HG03196 (cell line): ENCODE results near the gene AMPD3.

Experiments used
- ATAC-seq: cut with Tn5 transposase; IDR thresholded peaks from one replicate; pipeline ENCODE4 v1.9.1; 2021; ENCODE audit not compliant: unreplicated experiment

AMPD3 gene

DNA sequence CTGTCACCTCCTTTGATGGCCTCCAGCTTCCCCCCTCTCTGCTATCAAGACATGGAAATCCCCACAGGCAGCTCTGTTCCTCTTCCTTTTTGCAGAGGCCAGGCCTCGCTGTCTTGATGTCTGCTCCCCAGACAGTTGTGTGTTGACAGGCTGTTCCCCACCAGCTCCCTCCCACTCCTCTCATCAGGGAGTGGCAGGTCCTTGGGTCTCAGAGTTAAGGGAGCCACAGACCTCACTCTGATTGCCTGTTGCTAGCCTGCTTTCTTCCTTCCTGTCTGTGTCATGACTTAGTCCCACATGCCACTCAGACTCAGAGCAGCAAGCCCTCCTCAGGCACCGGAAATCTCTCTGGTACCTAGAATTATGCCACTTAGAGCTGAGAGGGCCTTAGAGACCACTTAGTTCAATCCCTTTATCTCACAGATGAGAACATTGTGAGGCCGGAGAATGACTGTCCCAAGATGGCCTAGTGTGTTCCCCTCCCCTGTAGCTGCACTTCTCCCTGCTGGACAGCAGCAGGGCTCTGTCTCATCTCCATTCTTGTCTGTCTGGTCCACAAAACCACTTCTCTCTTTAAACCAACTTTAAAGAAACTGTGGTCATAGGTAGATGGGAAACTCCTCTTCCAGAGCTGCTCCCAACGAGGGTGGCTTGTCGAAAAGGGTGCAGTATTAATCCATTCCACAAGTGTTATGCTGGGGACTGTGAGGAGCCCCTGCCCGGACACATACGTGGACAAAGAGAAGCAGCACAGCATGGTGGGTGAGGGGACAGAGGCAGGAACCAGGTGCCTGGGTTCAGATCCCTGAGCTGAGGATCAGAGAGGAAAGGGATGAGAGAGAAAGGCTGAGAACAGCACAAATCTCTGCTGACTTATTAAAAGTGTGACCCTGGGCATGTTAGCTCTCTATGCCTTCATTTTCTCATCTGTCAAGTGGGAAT is 4.2 kb downstream of the AMPD3 start:
- peak; percentile 47 for ATAC-seq

GRCh38 chr11:10460611-10461275 is 5.7 kb downstream of the AMPD3 start:
- no peak for ATAC-seq

DNA sequence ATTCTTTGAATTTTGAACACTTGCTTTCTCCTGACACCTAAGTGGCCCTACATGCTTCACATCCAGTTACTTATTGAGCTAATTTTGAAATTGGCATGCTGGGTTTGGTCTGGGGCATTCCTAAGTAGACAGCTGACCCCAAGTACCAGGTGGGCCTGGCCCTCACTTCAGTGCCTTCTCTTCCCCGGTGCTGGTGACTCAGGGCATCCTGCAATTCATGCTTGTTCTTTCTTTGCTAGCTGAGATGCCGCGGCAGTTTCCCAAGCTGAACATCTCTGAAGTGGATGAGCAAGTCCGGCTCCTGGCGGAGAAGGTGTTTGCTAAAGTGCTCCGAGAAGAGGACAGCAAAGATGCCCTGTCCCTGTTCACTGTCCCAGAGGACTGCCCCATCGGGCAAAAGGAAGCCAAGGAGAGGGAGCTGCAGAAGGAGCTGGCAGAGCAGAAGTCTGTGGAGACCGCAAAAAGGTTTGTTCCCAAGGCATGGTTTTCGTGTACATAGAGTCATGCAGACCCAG is 6.3 kb downstream of the AMPD3 start:
- ATAC-seq = no peak

DNA sequence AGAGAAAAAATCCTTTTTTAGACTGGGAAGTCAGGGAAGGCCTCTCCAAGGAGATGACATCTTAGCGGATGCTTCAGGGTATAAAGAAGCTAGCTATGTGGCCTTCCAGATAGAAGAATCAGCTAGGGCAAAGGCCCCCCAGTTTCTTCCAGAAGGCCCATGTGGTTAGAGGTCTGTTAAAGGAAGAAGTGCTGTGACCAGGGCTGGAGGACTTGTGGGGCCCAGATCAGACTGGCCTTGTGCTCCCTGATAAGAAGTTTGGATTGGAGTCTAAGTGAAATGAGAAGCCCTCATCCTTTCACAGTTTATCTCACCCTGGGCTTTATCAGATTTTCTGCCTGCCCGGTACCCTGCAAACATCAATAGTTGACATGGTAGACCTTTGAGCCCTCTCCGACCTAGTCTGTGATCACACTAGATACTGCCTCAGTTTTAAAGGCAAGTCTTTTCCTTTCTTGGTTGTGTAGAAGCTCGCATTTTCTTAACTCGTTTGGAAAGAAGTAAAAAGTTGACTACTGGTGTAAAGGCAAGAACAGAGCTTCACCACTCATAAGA is 7.8 kb downstream of the AMPD3 start:
- ATAC-seq = no peak

- ATAC-seq = no peak
Measured at GRCh38 chr11:10473371-10473770, 18.3 kb downstream of the AMPD3 start.

- no peak for ATAC-seq
Measured at GRCh38 chr11:10474551-10474950, 19.5 kb downstream of the AMPD3 start.

DNA sequence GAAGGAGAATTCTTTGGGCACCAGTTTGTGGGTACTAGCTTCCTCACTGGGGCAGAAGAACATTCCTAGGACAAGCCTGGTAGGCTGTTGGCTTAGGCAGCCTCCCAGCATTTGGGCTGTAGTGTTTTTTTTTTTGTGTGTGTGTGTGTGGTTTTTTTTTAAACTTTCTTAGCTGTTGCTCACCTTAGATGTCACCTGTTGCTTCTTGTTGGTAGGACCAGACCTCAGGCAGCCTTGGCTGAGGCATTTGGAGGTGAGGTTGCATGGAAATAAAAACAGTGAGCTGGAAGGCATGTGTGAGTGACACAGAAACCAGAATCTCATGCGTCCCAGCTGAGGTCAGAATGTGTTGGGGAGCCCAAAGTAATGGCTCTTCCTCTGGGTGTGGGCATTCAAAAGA is 21.3 kb downstream of the AMPD3 start:
- no peak for ATAC-seq

DNA sequence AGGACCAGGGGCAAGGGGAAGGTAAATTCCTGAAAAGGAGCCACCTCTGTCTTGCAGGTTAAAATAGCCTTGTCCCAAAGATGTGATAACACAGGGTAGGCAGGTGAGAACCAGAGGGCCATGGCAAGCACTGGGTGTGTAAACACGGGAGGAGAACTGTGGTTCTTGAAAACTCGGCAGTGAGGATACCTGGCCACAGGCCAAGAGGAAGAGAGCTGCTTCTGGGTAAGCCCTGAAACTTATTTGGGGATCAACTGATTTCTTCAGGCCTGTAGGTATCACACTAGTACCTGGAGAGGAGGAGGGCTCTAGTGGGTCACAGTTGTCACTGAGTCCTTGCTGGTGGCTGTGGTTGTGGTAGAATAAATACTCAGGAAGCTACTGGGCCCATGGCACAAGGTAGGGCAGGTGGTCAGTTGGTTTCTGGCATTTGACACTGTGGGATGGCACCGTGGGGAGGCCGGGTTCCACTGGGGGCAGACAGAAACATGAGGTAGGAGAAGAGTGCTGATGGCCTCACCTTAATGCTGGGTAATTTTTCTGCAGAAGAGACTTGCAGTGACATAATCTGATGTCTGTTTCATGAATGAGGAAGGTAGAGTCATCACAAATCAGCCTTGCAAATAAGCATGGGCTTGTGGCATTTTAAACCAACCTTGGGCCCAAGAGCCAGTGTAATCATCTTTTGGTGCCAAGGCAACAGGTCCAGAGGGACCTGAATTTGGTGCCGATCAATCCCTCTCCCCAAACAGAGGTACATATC is 22.0 kb downstream of the AMPD3 start:
- ATAC-seq = no peak

- no peak for ATAC-seq
Measured at GRCh38 chr11:10477690-10478046, 22.6 kb downstream of the AMPD3 start.

DNA sequence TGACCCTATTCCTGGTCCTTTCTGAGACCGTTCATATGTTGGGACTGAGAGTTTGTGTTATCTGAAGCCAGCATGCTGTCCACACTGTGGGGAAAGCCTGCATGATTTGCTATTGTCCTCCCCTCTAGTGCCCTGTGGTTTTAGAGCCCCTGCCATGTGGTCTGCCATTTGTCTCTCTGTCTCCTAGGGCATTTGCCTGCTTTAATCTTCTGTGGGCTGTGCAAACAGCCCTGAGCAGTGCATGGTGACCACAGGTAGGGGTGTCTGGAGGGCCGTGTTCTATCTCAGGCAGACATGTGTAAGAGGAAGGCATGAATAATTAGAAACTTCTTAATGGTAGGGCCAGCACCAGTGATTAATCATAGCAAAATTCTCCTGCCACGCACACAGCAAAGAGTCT is 23.0 kb downstream of the AMPD3 start:
- ATAC-seq = no peak

DNA sequence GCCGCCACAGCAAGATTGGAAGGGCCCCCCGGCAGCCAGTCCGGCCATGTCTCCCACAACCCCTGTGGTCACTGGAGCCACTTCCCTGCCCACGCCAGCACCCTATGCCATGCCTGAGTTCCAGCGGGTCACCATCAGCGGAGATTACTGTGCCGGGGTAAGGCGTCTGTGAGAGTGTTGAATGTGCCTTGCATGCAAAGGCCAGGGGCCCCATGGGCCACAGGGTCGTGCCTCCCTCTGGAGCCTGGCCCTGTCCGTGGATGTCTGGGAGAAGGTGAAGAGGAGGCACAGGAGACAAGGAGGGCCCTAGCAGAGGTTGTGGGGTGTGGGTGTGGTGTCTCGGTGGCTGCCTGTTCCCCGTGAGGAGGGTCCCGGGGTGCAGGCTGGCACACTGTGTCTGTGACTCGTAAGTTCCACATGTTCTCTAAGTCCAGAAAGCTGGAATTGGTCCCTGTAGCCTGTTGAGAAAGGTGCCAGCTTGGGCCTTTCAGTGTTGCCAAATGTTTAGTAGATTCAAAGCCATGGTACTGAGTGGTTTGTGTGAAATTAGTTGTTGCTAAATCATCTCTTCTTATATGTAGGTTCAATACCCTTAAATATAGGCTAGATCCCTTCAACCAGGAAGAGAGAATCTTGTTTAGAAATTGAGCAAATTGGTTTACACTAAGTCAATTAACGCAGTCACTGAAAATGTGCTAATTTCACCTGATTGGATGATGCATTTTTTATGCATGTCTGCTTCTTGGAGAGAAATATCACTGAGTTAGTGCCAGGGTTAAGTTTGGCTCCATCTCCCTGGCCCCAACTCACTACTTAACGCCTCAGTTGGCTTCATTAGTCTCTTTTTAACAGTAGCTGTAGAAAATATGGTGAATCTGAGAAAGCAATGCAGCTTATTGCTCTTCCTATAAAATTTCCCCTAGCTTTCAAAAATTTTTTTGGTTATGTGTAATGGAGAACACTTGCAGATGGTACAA is 23.8 kb downstream of the AMPD3 start:
- no peak for ATAC-seq

DNA sequence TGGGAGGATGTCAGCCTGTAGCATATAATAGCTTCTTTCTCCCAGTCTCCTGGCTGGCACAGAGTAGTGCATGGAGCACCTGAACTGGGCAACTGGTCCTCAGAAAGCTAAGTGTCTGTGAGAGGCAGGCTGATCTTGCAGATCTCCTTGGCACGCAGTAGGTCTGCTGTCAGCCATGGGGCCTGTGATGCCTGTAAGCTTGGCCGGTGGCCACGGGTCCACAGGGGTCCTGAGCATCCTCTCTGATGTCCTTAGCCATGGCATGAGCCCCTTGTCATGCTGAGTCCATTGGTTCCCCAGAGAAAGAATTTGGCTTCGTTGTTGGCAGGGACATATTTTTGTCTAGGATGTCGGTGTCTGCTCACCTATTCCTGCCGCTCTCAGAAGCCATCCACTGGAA is 25.0 kb downstream of the AMPD3 start:
- ATAC-seq = no peak

DNA sequence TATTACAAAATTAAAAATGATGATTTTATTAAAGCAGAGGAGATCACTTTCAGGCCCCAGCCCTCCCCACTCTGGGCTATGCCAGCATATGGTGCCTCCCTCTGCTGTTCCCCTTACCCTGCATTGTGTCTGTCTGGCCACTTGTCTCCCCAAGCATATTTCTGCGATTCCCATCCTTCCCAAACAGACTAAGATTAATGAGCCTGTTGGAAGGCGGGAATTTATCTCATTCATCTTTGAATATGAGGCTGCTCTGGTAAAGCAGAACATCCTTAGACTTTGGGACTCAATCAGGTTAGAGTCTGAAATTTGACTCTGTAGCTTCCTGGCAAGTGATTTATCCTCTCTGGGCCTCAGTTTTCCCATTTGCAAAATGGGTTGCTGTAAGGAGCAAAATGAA is 25.7 kb downstream of the AMPD3 start:
- ATAC-seq = no peak

DNA sequence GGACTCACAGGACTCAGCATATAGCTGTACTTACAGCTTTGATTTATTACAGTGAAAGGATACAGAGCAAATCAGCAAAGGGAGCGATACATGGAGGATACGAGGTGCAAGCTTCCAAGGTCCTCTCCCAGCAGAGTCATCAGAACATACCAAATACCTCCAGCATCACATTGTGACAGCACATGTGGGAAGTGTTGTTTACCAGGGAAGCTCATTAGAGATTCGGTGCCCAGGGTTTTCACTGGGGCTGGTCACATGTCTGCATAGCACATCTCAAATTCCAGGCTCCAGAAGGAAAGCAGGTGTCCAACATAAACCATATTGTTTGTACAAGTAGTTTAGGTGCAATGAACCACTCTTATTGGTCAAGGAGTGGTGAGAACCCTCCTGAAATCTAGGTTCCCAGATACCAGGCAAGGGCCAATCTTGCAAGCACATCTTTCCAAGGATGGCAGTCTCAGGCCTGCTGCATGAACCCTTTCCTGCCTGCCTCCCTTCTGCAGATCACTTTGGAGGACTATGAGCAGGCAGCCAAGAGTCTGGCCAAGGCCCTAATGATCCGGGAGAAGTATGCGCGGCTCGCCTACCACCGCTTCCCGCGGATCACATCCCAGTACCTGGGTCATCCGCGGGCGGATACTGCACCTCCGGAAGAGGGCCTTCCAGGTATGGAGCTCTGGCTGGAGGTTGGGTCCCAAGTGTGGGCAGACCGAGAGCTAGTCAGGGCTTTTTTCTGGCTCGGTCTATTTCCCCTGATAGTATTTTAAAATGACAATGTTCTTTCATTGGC is 26.7 kb downstream of the AMPD3 start:
- ATAC-seq = no peak

DNA sequence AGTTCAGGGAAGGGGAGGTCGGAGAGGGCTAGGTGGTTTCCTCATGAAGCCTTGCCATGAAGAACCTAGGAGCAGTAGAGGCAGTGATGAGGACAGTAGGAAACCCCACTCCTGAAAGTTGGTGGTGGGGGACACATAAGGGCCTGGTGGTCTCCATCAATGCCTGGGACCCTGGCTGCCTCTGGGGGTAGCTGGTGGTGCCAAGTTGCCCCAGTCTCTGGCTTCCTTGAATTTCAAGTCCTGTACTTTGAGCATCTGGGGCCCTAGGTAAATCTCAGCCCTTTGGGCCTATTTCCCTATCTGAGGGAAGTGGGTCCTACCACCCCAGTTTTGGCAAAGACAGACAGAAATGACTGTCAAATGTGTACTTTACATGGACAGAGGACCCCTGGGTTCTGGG is 28.1 kb downstream of the AMPD3 start:
- ATAC-seq = no peak

DNA sequence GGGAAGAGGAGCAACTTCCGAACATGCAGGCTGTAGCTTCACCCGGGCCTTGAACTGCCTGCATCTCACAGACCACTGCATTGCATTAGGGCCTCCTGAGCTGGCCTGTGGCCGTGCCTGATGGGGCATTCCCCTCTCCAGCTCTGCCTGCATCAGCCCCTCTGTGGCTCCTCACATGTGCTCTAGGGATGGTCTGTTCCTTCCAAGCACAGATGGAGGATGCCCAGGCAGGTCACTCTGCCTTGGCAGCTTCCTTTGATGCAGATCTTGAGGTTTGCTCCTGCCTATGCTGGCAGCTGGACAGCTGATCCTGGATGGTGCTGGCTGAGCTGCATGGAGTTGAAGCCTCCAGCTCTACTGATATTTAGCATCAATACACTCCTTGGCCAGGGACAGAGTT is 28.5 kb downstream of the AMPD3 start:
- ATAC-seq = no peak

- no peak for ATAC-seq
Measured at GRCh38 chr11:10484461-10485180, 29.6 kb downstream of the AMPD3 start.

DNA sequence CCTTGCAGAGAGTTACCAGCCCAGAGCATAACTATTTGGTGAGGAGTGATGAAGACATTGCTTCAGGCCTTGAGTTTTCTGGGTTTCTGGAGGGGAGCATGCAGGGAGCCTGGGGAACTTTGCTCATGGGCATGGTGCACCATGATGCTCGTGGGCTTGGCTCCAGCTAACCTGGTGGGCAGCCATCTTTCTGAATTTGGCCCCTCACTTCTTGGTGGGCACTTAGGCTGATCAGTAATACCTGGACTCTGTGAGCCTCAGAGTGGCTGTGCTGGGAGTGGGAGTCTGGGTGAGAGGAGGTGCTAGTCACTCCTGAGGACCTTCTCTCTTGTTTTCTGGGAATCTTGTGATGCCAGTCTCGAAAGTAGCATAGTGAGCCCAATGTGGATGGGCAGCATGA is 30.6 kb downstream of the AMPD3 start:
- ATAC-seq = no peak
